Stomach (tissue), 4 donors: ENCODE results near the gene CEP112.

ENCODE experiments used
- CTCF ChIP-seq, 7 experiments: fragments of 450-650 bp in 4 of 7; fragments of 200-600 bp in 3 of 7; sonication (generic) in 3 of 7; IDR thresholded peaks; one replicate each; pipeline ENCODE4 v1.5.1; 2016 to 2019; ENCODE audit warnings: antibody characterized with exemption in 7 of 7, control low read depth in 2 of 7, mild to moderate bottlenecking in 1 of 7
- POLR2A ChIP-seq, 4 donors: fragments of 450-650 bp; IDR thresholded peaks; one replicate each; pipeline ENCODE4 v1.6.1; 2016; ENCODE audit warnings: antibody characterized with exemption in 4 of 4, control low read depth in 2 of 4, mild to moderate bottlenecking in 1 of 4, moderate library complexity in 1 of 4

DNA sequence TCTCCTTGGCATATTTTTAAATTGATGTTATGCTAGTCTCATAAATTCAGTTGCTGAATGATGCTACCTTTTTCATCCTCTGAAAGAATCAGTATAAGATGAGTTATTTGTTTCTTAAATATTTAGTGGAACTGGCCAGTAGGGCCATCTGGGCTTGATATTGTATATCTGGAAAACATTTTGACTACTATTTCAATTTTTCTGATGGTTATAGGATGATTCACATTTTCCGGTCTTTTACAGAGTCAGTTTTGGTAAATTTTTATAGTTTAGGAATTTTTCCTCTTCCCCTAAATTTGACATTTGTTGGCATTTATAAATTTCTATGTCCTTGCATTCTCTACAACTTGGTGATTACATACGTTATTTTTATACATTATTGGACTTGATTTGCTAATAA is 334.2 kb downstream of the CEP112 start:
- TF ChIP-seq POLR2A (IDR thresholded peaks at IDR 0.05) (no peak), CTCF (IDR thresholded peaks at IDR 0.05) (no peak)
